Gastroesophageal sphincter (tissue), 3 donors: Measurements from ENCODE around the gene LIPI.

Experiments
- POLR2A ChIP-seq, 2 donors: fragments of 450-650 bp; IDR thresholded peaks; one replicate each; pipeline ENCODE4 v1.6.1; 2017; ENCODE audit warnings: antibody characterized with exemption in 2 of 2, mild to moderate bottlenecking in 2 of 2, moderate library complexity in 1 of 2
- TF ChIP-seq, protein P1 (sequence below), 4 experiments: fragments of 200-600 bp in 2 of 4; fragments of 450-650 bp in 2 of 4; sonication (generic) in 1 of 4; IDR thresholded peaks; one replicate each; pipeline ENCODE4 v1.5.1; 2017 to 2019; ENCODE audit warnings: antibody characterized with exemption in 4 of 4, mild to moderate bottlenecking in 2 of 4, moderate library complexity in 2 of 4

DNA sequence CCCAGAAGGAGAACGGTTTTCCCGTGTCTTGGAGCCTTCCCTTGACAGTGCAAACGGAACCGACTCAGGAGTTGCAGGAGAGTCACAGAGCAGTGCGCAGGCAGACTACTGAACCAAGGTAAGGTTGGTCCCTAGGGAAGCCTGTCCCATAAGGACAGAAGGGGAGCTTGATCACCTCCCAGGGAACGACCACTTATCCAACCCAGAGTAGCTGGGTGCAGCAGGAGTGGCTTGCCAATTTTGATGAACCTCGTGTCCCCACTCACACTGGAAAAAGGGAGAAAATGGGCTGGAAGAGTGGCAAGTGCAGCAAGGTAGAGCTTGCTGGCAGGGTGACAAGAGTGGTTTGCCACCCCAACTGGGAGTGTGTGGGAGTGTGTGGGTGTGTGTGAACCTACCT lies 95.1 kb downstream of the LIPI start:
- TF ChIP-seq, protein P1, sequence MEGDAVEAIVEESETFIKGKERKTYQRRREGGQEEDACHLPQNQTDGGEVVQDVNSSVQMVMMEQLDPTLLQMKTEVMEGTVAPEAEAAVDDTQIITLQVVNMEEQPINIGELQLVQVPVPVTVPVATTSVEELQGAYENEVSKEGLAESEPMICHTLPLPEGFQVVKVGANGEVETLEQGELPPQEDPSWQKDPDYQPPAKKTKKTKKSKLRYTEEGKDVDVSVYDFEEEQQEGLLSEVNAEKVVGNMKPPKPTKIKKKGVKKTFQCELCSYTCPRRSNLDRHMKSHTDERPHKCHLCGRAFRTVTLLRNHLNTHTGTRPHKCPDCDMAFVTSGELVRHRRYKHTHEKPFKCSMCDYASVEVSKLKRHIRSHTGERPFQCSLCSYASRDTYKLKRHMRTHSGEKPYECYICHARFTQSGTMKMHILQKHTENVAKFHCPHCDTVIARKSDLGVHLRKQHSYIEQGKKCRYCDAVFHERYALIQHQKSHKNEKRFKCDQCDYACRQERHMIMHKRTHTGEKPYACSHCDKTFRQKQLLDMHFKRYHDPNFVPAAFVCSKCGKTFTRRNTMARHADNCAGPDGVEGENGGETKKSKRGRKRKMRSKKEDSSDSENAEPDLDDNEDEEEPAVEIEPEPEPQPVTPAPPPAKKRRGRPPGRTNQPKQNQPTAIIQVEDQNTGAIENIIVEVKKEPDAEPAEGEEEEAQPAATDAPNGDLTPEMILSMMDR (IDR thresholded peaks at IDR 0.05): no peak
- no peak for TF ChIP-seq POLR2A (IDR thresholded peaks at IDR 0.05)
